WTC11 (cell line): ENCODE measurements around the gene GPR27.

Experiments
- FOXP1 ChIP-seq: sonication (generic); formaldehyde crosslinking; IDR thresholded peaks from 2 replicates; pipeline ENCODE4 v1.8.0; 2022; ENCODE audit warnings: missing genetic modification reagents, mild to moderate bottlenecking, moderate library complexity, borderline replicate concordance
- GABPB1 ChIP-seq: sonication (generic); formaldehyde crosslinking; IDR thresholded peaks from 2 replicates; pipeline ENCODE4 v1.8.1; 2023; ENCODE audit warnings: mild to moderate bottlenecking, missing genetic modification reagents
- IRF1 ChIP-seq: sonication (generic); formaldehyde crosslinking; IDR thresholded peaks from 2 replicates; pipeline ENCODE4 v1.8.0; 2023; ENCODE audit warnings: missing genetic modification reagents
- MLX ChIP-seq: sonication (generic); formaldehyde crosslinking; IDR thresholded peaks from 2 replicates; pipeline ENCODE4 v1.8.1; 2023; ENCODE audit warnings: mild to moderate bottlenecking, missing genetic modification reagents, moderate library complexity

GRCh38 chr3:71805691-71806090 is 52.0 kb downstream of the GPR27 start:
- no peak for TF ChIP-seq FOXP1 (CRISPR knock-in tag)
- TF ChIP-seq IRF1, result no peak
- TF ChIP-seq GABPB1 (CRISPR knock-in tag), result no peak
- no peak for TF ChIP-seq MLX (CRISPR knock-in tag)
